H1 (cell line): ENCODE results near the gene PI4KB. TPM values are rescaled to one million over a fixed set of nuclear protein-coding genes. Genes with fewer than 3 reads are reported as not detected.

Source experiments
- CTCF ChIA-PET: fragments of 300-600 bp; sonication (Branson Sonifier 250); formaldehyde crosslinking; loops from one replicate; lab custom pipeline; 2021; ENCODE audit not compliant: partially characterized antibody; lab: Charles Lee
- POLR2A ChIA-PET: fragments of 300-600 bp; sonication (Branson Sonifier 250); formaldehyde crosslinking; loops from one replicate; lab custom pipeline; 2021; ENCODE audit warnings: inconsistent platforms; ENCODE audit not compliant: partially characterized antibody; lab: Charles Lee
- DNase-seq, 2 experiments: peaks; one replicate each; pipeline versions ENCODE4 v3.0.0 to v3.0.0-alpha.2; 2010 to 2022; ENCODE audit warnings: low spot score in 2 of 2, low read depth in 1 of 2, mixed read lengths in 1 of 2
- FAIRE-seq: peaks from 2 replicates; lab custom pipeline; 2011; peaks lifted over from hg19 to GRCh38; lab: Jason Lieb, UNC
- H2AFZ ChIP-seq: 2 replicates; pipeline ENCODE4 v1.8.1; 2012; ENCODE audit warnings: low read length, inconsistent platforms
- H2AK5ac ChIP-seq: 2 replicates; pipeline ENCODE4 v1.6.1; 2013; ENCODE audit warnings: low read depth, low read length
- H2BK120ac ChIP-seq: replicated peaks from 2 replicates; pipeline ENCODE3; 2013; ENCODE audit warnings: low read depth, low read length, inconsistent platforms
- H2BK12ac ChIP-seq: 2 replicates; pipeline ENCODE4 v1.6.1; 2013; ENCODE audit warnings: low read depth, low read length
- H2BK15ac ChIP-seq: 2 replicates; pipeline ENCODE4 v1.6.1; 2013; ENCODE audit warnings: low read length
- H2BK20ac ChIP-seq: 2 replicates; pipeline ENCODE4 v1.6.1; 2013; ENCODE audit warnings: low read length
- H2BK5ac ChIP-seq: 2 replicates; pipeline ENCODE4 v1.6.1; 2013; ENCODE audit warnings: low read depth, low read length
- H3K14ac ChIP-seq: 2 replicates; pipeline ENCODE4 v1.6.1; 2013; ENCODE audit warnings: inconsistent platforms; ENCODE audit not compliant: insufficient read length
- H3K18ac ChIP-seq: 2 replicates; pipeline ENCODE4 v1.6.1; 2013; ENCODE audit warnings: low read length; ENCODE audit errors: extremely low read depth
- H3K23ac ChIP-seq: 2 replicates; pipeline ENCODE4 v1.6.1; 2013; ENCODE audit warnings: inconsistent platforms; ENCODE audit not compliant: insufficient read length
- H3K23me2 ChIP-seq: 2 replicates; pipeline ENCODE4 v1.6.1; 2013; ENCODE audit warnings: low read depth, low read length
- H3K27ac ChIP-seq: 2 replicates; pipeline ENCODE4 v1.6.1; 2011; ENCODE audit warnings: low read depth, low read length, inconsistent platforms
- H3K27me3 ChIP-seq, 4 experiments: replicated peaks in 1 of 4; 1 replicate in 1 of 4; 2 replicates in 3 of 4; pipeline versions ENCODE4 v1.6.1 to v1.8.1; 2011 to 2013; ENCODE audit warnings: low read length in 3 of 4, mild to moderate bottlenecking in 3 of 4, inconsistent platforms in 2 of 4, mixed read lengths in 2 of 4, moderate library complexity in 1 of 4; ENCODE audit not compliant: control insufficient read depth in 3 of 4, insufficient read depth in 3 of 4; ENCODE audit errors: extremely low read depth in 1 of 4
- H3K36me3 ChIP-seq, 4 experiments: 2 replicates each; pipeline versions ENCODE4 v1.6.1 to v1.8.1; 2011 to 2013; ENCODE audit warnings: mild to moderate bottlenecking in 4 of 4, low read length in 3 of 4, moderate library complexity in 2 of 4, control low read depth in 1 of 4, inconsistent platforms in 1 of 4; ENCODE audit not compliant: insufficient read depth in 4 of 4, control insufficient read depth in 2 of 4
- H3K4ac ChIP-seq: replicated peaks from 2 replicates; pipeline ENCODE3; 2013; ENCODE audit warnings: low read length, low read depth, mixed read lengths, inconsistent platforms; ENCODE audit not compliant: insufficient read length
- H3K4me1 ChIP-seq, 4 experiments: replicated peaks in 1 of 4; 1 replicate in 1 of 4; 2 replicates in 3 of 4; pipeline versions ENCODE4 v1.6.1 to v1.8.1; 2011 to 2013; ENCODE audit warnings: low read length in 3 of 4, inconsistent platforms in 2 of 4, mixed read lengths in 1 of 4; ENCODE audit not compliant: insufficient read depth in 4 of 4, control insufficient read depth in 3 of 4
- H3K4me2 ChIP-seq, 2 experiments: 2 replicates each; pipeline versions ENCODE4 v1.6.1 to v1.8.1; 2011 to 2013; ENCODE audit warnings: low read depth in 2 of 2, low read length in 2 of 2, control low read depth in 1 of 2, inconsistent platforms in 1 of 2, mild to moderate bottlenecking in 1 of 2; ENCODE audit not compliant: insufficient read depth in 1 of 2
- H3K4me3 ChIP-seq, 4 experiments: fragments of 200-600, 300-600 bp in 1 of 4; sonication (generic), shearing (Covaris generic), sonication (Bioruptor Twin) in 1 of 4; 2 replicates each; pipeline versions ENCODE4 v1.5.1 to v1.8.1; 2011 to 2016; ENCODE audit warnings: low read length in 4 of 4, low read depth in 3 of 4, control low read depth in 2 of 4, inconsistent platforms in 2 of 4, mild to moderate bottlenecking in 2 of 4, mixed read lengths in 1 of 4, moderate library complexity in 1 of 4; ENCODE audit not compliant: insufficient read depth in 2 of 4; ENCODE audit errors: extremely low read depth in 1 of 4
- H3K56ac ChIP-seq: replicated peaks from 2 replicates; pipeline ENCODE3; 2013; ENCODE audit warnings: low read depth, mild to moderate bottlenecking, mixed read lengths, low read length, inconsistent platforms; ENCODE audit not compliant: insufficient read length
- H3K79me1 ChIP-seq: 2 replicates; pipeline ENCODE4 v1.6.1; 2013; ENCODE audit warnings: low read depth, low read length, control low read depth
- H3K79me2 ChIP-seq, 2 experiments: 2 replicates each; pipeline versions ENCODE4 v1.6.1 to v1.8.1; 2012 to 2013; ENCODE audit warnings: low read length in 2 of 2, mild to moderate bottlenecking in 2 of 2, inconsistent platforms in 1 of 2; ENCODE audit not compliant: insufficient read depth in 2 of 2, control insufficient read depth in 1 of 2
- H3K9ac ChIP-seq, 4 experiments: replicated peaks in 1 of 4; 1 replicate in 1 of 4; 2 replicates in 3 of 4; pipeline versions ENCODE4 v1.6.1 to v1.8.1; 2011 to 2013; ENCODE audit warnings: low read depth in 3 of 4, low read length in 3 of 4, control low read depth in 2 of 4, mild to moderate bottlenecking in 2 of 4, moderate library complexity in 2 of 4, inconsistent platforms in 1 of 4; ENCODE audit errors: extremely low read depth in 1 of 4
- H3K9me3 ChIP-seq, 2 experiments: 2 replicates each; pipeline versions ENCODE4 v1.6.1 to v1.8.1; 2012 to 2013; ENCODE audit warnings: mild to moderate bottlenecking in 2 of 2, moderate library complexity in 2 of 2, control low read depth in 1 of 2, inconsistent platforms in 1 of 2, low read depth in 1 of 2, low read length in 1 of 2, mixed read lengths in 1 of 2; ENCODE audit not compliant: insufficient read depth in 2 of 2
- H4K20me1 ChIP-seq, 2 experiments: replicated peaks in 1 of 2; 2 replicates each; pipeline versions ENCODE3 to v1.8.1; 2011 to 2013; ENCODE audit warnings: inconsistent platforms in 2 of 2, low read length in 2 of 2, mild to moderate bottlenecking in 1 of 2; ENCODE audit not compliant: insufficient read depth in 2 of 2, control insufficient read depth in 1 of 2
- H4K5ac ChIP-seq: 2 replicates; pipeline ENCODE4 v1.6.1; 2013; ENCODE audit warnings: low read length, low read depth, mixed read lengths, inconsistent platforms; ENCODE audit not compliant: insufficient read length
- H4K8ac ChIP-seq: 2 replicates; pipeline ENCODE4 v1.8.0; 2013; ENCODE audit warnings: mild to moderate bottlenecking, moderate library complexity, low read length, inconsistent platforms; ENCODE audit not compliant: insufficient read depth; ENCODE audit errors: extremely low read depth
- H4K91ac ChIP-seq: replicated peaks from 2 replicates; pipeline ENCODE3; 2013; ENCODE audit warnings: low read length, mixed read lengths, inconsistent platforms; ENCODE audit not compliant: insufficient read length
- FOSL1 ChIP-seq: IDR thresholded peaks from 2 replicates; pipeline ENCODE4 v1.6.1; 2011; ENCODE audit warnings: mild to moderate bottlenecking, low read depth, low read length, moderate library complexity; ENCODE audit not compliant: insufficient read depth
- RNF2 ChIP-seq: fragments of 200-900, 300-1000 bp; sonication (generic); IDR thresholded peaks from 2 replicates; pipeline ENCODE4 v1.7.1; 2016; ENCODE audit warnings: borderline replicate concordance, low read depth, mild to moderate bottlenecking, antibody characterized with exemption, low read length; ENCODE audit not compliant: poor library complexity, severe bottlenecking; ENCODE audit errors: missing control alignments
- RXRA ChIP-seq: IDR thresholded peaks from 2 replicates; pipeline ENCODE4 v1.6.1; 2011; ENCODE audit warnings: low read depth, mild to moderate bottlenecking, low read length, moderate library complexity; ENCODE audit not compliant: insufficient read depth
- SP2 ChIP-seq: IDR thresholded peaks from 2 replicates; pipeline ENCODE4 v1.6.1; 2012; ENCODE audit warnings: mild to moderate bottlenecking, low read length, inconsistent platforms
- SP4 ChIP-seq: IDR thresholded peaks from 2 replicates; pipeline ENCODE4 v1.6.1; 2012; ENCODE audit warnings: low read length, inconsistent platforms
- WGBS, 2 experiments: shearing (Covaris generic) in 1 of 2; methylation state at CpG; one replicate each; pipeline versions ENCODE4 v1.1.6 to v1.1.7; 2013 to 2015; ENCODE audit warnings: low lambda C conversion rate in 2 of 2, mixed read lengths in 2 of 2, inconsistent platforms in 1 of 2, low coverage in 1 of 2, missing lambda C conversion rate in 1 of 2; ENCODE audit not compliant: insufficient replicate concordance in 2 of 2, insufficient coverage in 1 of 2, insufficient read length in 1 of 2; ENCODE audit errors: extremely low coverage in 1 of 2, missing lambda C conversion rate in 1 of 2; 5-methylcytosine and 5-hydroxymethylcytosine counted together
- polyA plus RNA-seq, 7 experiments: library from polyadenylated mRNA; depleted of rRNA in 3 of 7; stranded (reverse) in 5 of 7; unstranded in 2 of 7; fragments of >200 nt in 5 of 7; fragments of 200-250 nt in 2 of 7; gene quantifications; 1 replicate in 5 of 7; 2 replicates in 1 of 7; 4 replicates in 1 of 7; pipeline versions ENCODE4 v1.2.1 to v1.2.3, GENCODE V29; 2011 to 2013; ENCODE audit warnings: missing spikeins in 2 of 7, mixed read lengths in 2 of 7
- total RNA-seq: library from RNA; stranded (reverse); fragmentation: NEBNext Ultra II Directional; extraction: Animal tissue kit (Norgen Biotek cat#: 25700); gene quantifications from 2 replicates; pipeline ENCODE4 v1.2.1, GENCODE V29; 2021
- TF ChIP-seq, protein P1 (sequence below), 3 experiments: IDR thresholded peaks; 1 replicate in 2 of 3; 2 replicates in 1 of 3; pipeline versions ENCODE4 v1.5.1 to v1.6.1; 2011; ENCODE audit warnings: low read length in 3 of 3, mild to moderate bottlenecking in 3 of 3, inconsistent platforms in 2 of 3, low read depth in 1 of 3, moderate library complexity in 1 of 3; ENCODE audit not compliant: insufficient read depth in 1 of 3; ENCODE audit errors: control extremely low read depth in 1 of 3
- TF ChIP-seq, protein P2 (sequence below): IDR thresholded peaks from 2 replicates; pipeline ENCODE4 v1.6.1; 2012; ENCODE audit warnings: inconsistent platforms
- TF ChIP-seq, protein P3 (sequence below): IDR thresholded peaks from 2 replicates; pipeline ENCODE4 v1.6.1; 2012; ENCODE audit warnings: inconsistent platforms
- TF ChIP-seq, protein P4 (sequence below): IDR thresholded peaks from 2 replicates; pipeline ENCODE4 v1.6.1; 2011; ENCODE audit warnings: low read depth, mild to moderate bottlenecking, low read length; ENCODE audit not compliant: insufficient read depth

PI4KB gene
- total and polyA plus RNA-seq, 2 of the 8 experiments (the other 6 are each of a cell fraction or from before 2014, with no cell fraction given), result 30.1 to 37.1 TPM

DNA sequence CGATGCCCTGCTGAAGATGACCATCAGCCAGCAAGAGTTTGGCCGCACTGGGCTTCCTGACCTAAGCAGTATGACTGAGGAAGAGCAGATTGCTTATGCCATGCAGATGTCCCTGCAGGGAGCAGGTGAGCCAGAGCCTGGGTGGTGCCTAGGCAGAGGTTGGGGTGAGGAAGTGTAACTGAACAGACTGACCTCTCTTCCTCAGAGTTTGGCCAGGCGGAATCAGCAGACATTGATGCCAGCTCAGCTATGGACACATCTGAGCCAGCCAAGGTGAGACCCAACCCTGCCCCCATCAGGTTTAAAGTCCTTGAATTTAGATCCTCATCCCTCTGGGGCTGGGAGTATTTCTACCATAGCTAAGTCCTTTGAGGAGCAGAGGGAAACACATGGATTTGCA lies 60.9 kb downstream of the PI4KB start:
- no peak overlapping the region for H2BK20ac ChIP-seq
- POLR2A ChIA-PET, result interaction anchor here (0.6 to 8.0 kb wide), 4 partner anchors 11 to 68 kb away, joined by 3 to 46 read pairs (median 4); partner anchors contain the start of genes PSMD4 and ZNF687
- no peak overlapping the region for H3K4me3 ChIP-seq
- no peaks in the 10 kb centered on the region for H3K9me3 ChIP-seq
- peaks cover 2 to 3% of the 10 kb centered on the region in 2 experiments for H4K20me1 ChIP-seq
- no peak overlapping the region for H2AFZ ChIP-seq
- no peak overlapping the region for H4K91ac ChIP-seq
- no peak overlapping the region; the same call in 1 of the 2 replicates for H3K27ac ChIP-seq
- CTCF ChIA-PET, result interaction anchor here (7.7 kb wide), 1 partner anchor 14 kb away, joined by 44 read pairs; no protein-coding TSS in a partner anchor
- H2BK5ac ChIP-seq, result no peak overlapping the region
- no peak overlapping the region for H3K14ac ChIP-seq
- no peak overlapping the region for H3K23ac ChIP-seq
- no peak overlapping the region for H4K8ac ChIP-seq
- FAIRE-seq (no peak), DNase-seq (no peak)
- H3K4ac ChIP-seq, result no peak overlapping the region
- H2BK120ac ChIP-seq, result no peak overlapping the region
- H2BK15ac ChIP-seq, result no peak overlapping the region
- no peaks in the 10 kb centered on the region for H3K23me2 ChIP-seq
- no peak overlapping the region for H4K5ac ChIP-seq
- no peak overlapping the region for H3K56ac ChIP-seq
- no peak overlapping the region for H3K9ac ChIP-seq
- no peaks in the 10 kb centered on the region; a peak in 1 of 7 replicates for H3K4me1 ChIP-seq
- H2AK5ac ChIP-seq, result no peak overlapping the region
- H3K4me2 ChIP-seq, result no peak overlapping the region
- H3K18ac ChIP-seq, result no peak overlapping the region
- H3K27me3 ChIP-seq, result no peaks in the 10 kb centered on the region
- H3K79me2 ChIP-seq, result peaks cover 0 to 4% of the 10 kb centered on the region in 2 experiments; a peak in 1 of 4 replicates
- H3K79me1 ChIP-seq, result no peaks in the 10 kb centered on the region
- peaks cover 15 to 59% (median 38%) of the 10 kb centered on the region in 4 experiments; a peak in 7 of 8 replicates for H3K36me3 ChIP-seq
- no peak overlapping the region for H2BK12ac ChIP-seq
- WGBS, 2 experiments, result 79% methylated on average over 3 of the region's 3 CpGs; no CpG with 5 or more reads in 1 of the 2 experiments
- TF ChIP-seq, protein P1, sequence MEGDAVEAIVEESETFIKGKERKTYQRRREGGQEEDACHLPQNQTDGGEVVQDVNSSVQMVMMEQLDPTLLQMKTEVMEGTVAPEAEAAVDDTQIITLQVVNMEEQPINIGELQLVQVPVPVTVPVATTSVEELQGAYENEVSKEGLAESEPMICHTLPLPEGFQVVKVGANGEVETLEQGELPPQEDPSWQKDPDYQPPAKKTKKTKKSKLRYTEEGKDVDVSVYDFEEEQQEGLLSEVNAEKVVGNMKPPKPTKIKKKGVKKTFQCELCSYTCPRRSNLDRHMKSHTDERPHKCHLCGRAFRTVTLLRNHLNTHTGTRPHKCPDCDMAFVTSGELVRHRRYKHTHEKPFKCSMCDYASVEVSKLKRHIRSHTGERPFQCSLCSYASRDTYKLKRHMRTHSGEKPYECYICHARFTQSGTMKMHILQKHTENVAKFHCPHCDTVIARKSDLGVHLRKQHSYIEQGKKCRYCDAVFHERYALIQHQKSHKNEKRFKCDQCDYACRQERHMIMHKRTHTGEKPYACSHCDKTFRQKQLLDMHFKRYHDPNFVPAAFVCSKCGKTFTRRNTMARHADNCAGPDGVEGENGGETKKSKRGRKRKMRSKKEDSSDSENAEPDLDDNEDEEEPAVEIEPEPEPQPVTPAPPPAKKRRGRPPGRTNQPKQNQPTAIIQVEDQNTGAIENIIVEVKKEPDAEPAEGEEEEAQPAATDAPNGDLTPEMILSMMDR (IDR thresholded peaks at IDR 0.05; ENCODE audit: control extremely low read depth in 1 of 3, insufficient read depth in 1 of 3, low read depth in 1 of 3, low read length in 3 of 3), result no peak
- TF ChIP-seq, protein P2, sequence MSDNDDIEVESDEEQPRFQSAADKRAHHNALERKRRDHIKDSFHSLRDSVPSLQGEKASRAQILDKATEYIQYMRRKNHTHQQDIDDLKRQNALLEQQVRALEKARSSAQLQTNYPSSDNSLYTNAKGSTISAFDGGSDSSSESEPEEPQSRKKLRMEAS, result no peak
- TF ChIP-seq RXRA, result no peak
- TF ChIP-seq SP4, result no peak
- TF ChIP-seq, protein P3, sequence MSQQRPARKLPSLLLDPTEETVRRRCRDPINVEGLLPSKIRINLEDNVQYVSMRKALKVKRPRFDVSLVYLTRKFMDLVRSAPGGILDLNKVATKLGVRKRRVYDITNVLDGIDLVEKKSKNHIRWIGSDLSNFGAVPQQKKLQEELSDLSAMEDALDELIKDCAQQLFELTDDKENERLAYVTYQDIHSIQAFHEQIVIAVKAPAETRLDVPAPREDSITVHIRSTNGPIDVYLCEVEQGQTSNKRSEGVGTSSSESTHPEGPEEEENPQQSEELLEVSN, result no peak
- no peak for TF ChIP-seq SP2
- TF ChIP-seq, protein P4, sequence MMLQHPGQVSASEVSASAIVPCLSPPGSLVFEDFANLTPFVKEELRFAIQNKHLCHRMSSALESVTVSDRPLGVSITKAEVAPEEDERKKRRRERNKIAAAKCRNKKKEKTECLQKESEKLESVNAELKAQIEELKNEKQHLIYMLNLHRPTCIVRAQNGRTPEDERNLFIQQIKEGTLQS, result no peak
- TF ChIP-seq FOSL1, result no peak
- no peak for TF ChIP-seq RNF2
